HepG2 (cell line): Measurements from ENCODE around the gene HNRNPA1L2. TPM values are rescaled to one million over a fixed set of nuclear protein-coding genes. Genes with fewer than 3 reads are reported as not detected.

ENCODE experiments used
- IKZF4 ChIP-seq: sonication (generic); formaldehyde crosslinking; IDR thresholded peaks from 2 replicates; pipeline ENCODE4 v1.5.1; 2020; ENCODE audit warnings: borderline replicate concordance, mild to moderate bottlenecking, low read depth, missing genetic modification reagents; ENCODE audit errors: not compliant biosample characterization
- ISL2 ChIP-seq: sonication (generic); formaldehyde crosslinking; IDR thresholded peaks from 2 replicates; pipeline ENCODE4 v1.5.0; 2020; ENCODE audit warnings: missing genetic modification reagents
- KDM5B ChIP-seq: sonication (generic); formaldehyde crosslinking; IDR thresholded peaks from 2 replicates; pipeline ENCODE4 v1.4.0; 2020; ENCODE audit warnings: missing genetic modification reagents, mild to moderate bottlenecking, borderline replicate concordance
- MTA3 ChIP-seq: sonication (generic); formaldehyde crosslinking; IDR thresholded peaks from 2 replicates; pipeline ENCODE4 v1.4.0; 2020; ENCODE audit warnings: missing genetic modification reagents
- PLRG1 ChIP-seq: fragments of 450-650 bp; conservative IDR thresholded peaks from 2 replicates; pipeline ENCODE4 v1.6.1; 2016
- SOX13 ChIP-seq, 3 experiments: fragments of 450-650 bp in 1 of 3; sonication (generic) in 1 of 3; formaldehyde crosslinking in 1 of 3; IDR thresholded peaks in 2 of 3; conservative IDR thresholded peaks in 1 of 3; 2 replicates each; pipeline versions ENCODE4 v1.5.0 to v1.6.1; 2016 to 2020; ENCODE audit warnings: antibody characterized with exemption in 1 of 3, mild to moderate bottlenecking in 1 of 3, missing compliant biosample characterization in 1 of 3, missing genetic modification reagents in 1 of 3, moderate library complexity in 1 of 3
- XRCC5 ChIP-seq: fragments of 200-400 bp; formaldehyde crosslinking; optimal IDR thresholded peaks from 2 replicates; pipeline ENCODE3; 2017; ENCODE audit warnings: mild to moderate bottlenecking, low read length
- ZFP36L2 ChIP-seq: sonication (generic); formaldehyde crosslinking; IDR thresholded peaks from 2 replicates; pipeline ENCODE4 v1.4.0; 2020; ENCODE audit warnings: missing genetic modification reagents
- ZKSCAN5 ChIP-seq: sonication (generic); formaldehyde crosslinking; IDR thresholded peaks from 2 replicates; pipeline ENCODE4 v1.5.1; 2020; ENCODE audit warnings: mild to moderate bottlenecking, missing genetic modification reagents
- ZNF205 ChIP-seq: IDR thresholded peaks from 2 replicates; pipeline ENCODE4 v1.6.1; 2018; ENCODE audit warnings: missing biosample characterization, missing genetic modification reagents
- ZNF674 ChIP-seq: sonication (generic); formaldehyde crosslinking; IDR thresholded peaks from 2 replicates; pipeline ENCODE4 v1.5.0; 2020; ENCODE audit warnings: low read depth, mild to moderate bottlenecking, missing genetic modification reagents
- ZNF724P ChIP-seq: sonication (generic); formaldehyde crosslinking; IDR thresholded peaks from 2 replicates; pipeline ENCODE4 v1.8.0; 2022; ENCODE audit warnings: missing genetic modification reagents, borderline replicate concordance
- ZNF788 ChIP-seq: sonication (generic); formaldehyde crosslinking; IDR thresholded peaks from 2 replicates; pipeline ENCODE4 v1.5.0; 2020; ENCODE audit warnings: mild to moderate bottlenecking, missing genetic modification reagents, borderline replicate concordance
- polyA plus RNA-seq, 8 experiments: library from polyadenylated mRNA; depleted of rRNA in 3 of 8; stranded (reverse) in 7 of 8; unstranded in 1 of 8; fragments of >200 nt; fragmentation: Illumina TruSeq in 4 of 8; extraction: Trizol in 4 of 8; gene quantifications; 2 replicates each; pipeline versions ENCODE4 v1.2.1 to v1.2.3, GENCODE V29; 2011 to 2016; ENCODE audit warnings: low read depth in 4 of 8, missing spikeins in 1 of 8, mixed read lengths in 1 of 8; ENCODE audit not compliant: insufficient read depth in 1 of 8
- total RNA-seq, 5 experiments: library from RNA; depleted of rRNA; stranded (reverse); fragments of >200 nt; fragmentation: Illumina TruSeq; extraction: Trizol; gene quantifications; 2 replicates each; pipeline ENCODE4 v1.2.3, GENCODE V29; 2016; ENCODE audit warnings: low read depth in 1 of 5
- TF ChIP-seq, protein P1 (sequence below): sonication (generic); formaldehyde crosslinking; IDR thresholded peaks from 2 replicates; pipeline ENCODE4 v1.5.1; 2020; ENCODE audit warnings: missing genetic modification reagents, mild to moderate bottlenecking, borderline replicate concordance
- TF ChIP-seq, protein P2 (sequence below): sonication (generic); formaldehyde crosslinking; IDR thresholded peaks from 2 replicates; pipeline ENCODE4 v1.9.0; 2021; ENCODE audit warnings: missing genetic modification reagents, mild to moderate bottlenecking, borderline replicate concordance
- TF ChIP-seq, protein P3 (sequence below): sonication (generic); formaldehyde crosslinking; IDR thresholded peaks from 2 replicates; pipeline ENCODE4 v1.4.0; 2020; ENCODE audit warnings: mild to moderate bottlenecking, missing genetic modification reagents
- TF ChIP-seq, protein P4 (sequence below): sonication (generic); formaldehyde crosslinking; IDR thresholded peaks from 2 replicates; pipeline ENCODE4 v1.8.0; 2022; ENCODE audit warnings: mild to moderate bottlenecking, missing genetic modification reagents; ENCODE audit not compliant: insufficient replicate concordance
- TF ChIP-seq, protein P5 (sequence below): sonication (generic); formaldehyde crosslinking; IDR thresholded peaks from 2 replicates; pipeline ENCODE4 v1.4.0; 2020; ENCODE audit warnings: mild to moderate bottlenecking, missing genetic modification reagents

The HNRNPA1L2 gene
- total and polyA plus RNA-seq, 2 of the 13 experiments (the other 11 are each of a cell fraction or from before 2014, with no cell fraction given): 3.6 to 7.1 TPM

DNA sequence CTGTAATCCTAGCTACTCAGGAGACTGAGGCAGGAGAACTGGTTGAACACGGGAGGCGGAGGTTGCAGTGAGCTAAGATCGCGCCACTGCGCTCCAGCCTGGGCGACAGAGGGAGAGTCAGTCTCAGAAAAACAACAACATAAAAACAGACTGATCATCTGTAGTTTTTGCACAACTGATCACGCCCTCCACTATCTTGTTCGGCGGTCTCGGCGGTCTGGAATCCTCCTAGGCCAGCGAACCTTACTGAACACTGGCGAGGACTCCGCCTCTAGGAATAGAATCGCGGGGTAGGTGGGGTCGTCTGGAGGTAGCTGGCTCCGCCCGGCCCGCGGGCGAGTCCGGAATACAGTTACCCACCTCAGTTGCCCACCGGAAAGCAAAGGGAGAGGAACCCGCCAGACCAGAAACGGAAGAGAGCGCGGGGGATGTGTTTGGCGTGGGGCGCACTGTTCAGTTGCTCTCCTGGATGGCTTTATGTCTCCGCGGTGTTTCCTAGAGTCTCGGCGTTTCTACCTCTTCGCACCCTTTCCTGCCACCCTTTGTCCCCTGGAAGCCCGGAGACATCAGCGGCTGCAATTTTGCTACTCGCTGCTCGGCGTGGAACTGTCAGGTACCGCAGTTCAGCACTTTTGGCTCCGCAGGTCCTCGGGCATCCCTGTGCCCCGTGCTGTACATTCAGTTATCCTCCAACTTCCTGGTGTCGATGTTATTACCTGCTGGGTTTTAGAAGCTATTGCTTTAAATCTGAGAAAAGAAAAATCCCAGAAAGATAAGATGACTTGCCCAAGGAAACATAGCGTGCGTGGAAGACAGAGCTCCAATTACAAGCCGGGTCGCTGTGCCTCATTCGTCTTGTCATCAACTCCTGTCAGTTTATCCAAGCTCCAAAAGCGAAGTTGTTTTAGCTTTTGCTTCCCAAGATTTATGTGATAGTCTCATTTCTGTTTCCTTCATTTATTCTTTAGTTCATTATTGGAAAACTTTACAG, 24.9 kb upstream of the HNRNPA1L2 start (continued):
- TF ChIP-seq ZNF674 (CRISPR knock-in tag) (no peak), ZFP36L2 (CRISPR knock-in tag) (0 out of 2 replicates have a peak, but pooled peaks have one; percentile 29), IKZF4 (CRISPR knock-in tag) (peak; percentile 35), SOX13 (IDR thresholded peaks at IDR 0.05) (no peak), SOX13 (CRISPR knock-in tag; conservative IDR thresholded peaks at IDR 0.05 in 1 of 2, IDR thresholded peaks at IDR 0.05 in 1 of 2) (no peak), MTA3 (CRISPR knock-in tag) (no peak), KDM5B (CRISPR knock-in tag) (no peak; the same call in 1 of the 2 replicates), ZNF724P (no peak), ISL2 (CRISPR knock-in tag) (peak; percentile 34; the same call in 1 of the 2 replicates), ZNF205 (CRISPR knock-in tag) (peak; percentile 84), ZKSCAN5 (CRISPR knock-in tag) (no peak), ZNF788 (CRISPR knock-in tag) (peak; percentile 90), PLRG1 (no peak), XRCC5 (peak; percentile 98)
- TF ChIP-seq, protein P1, sequence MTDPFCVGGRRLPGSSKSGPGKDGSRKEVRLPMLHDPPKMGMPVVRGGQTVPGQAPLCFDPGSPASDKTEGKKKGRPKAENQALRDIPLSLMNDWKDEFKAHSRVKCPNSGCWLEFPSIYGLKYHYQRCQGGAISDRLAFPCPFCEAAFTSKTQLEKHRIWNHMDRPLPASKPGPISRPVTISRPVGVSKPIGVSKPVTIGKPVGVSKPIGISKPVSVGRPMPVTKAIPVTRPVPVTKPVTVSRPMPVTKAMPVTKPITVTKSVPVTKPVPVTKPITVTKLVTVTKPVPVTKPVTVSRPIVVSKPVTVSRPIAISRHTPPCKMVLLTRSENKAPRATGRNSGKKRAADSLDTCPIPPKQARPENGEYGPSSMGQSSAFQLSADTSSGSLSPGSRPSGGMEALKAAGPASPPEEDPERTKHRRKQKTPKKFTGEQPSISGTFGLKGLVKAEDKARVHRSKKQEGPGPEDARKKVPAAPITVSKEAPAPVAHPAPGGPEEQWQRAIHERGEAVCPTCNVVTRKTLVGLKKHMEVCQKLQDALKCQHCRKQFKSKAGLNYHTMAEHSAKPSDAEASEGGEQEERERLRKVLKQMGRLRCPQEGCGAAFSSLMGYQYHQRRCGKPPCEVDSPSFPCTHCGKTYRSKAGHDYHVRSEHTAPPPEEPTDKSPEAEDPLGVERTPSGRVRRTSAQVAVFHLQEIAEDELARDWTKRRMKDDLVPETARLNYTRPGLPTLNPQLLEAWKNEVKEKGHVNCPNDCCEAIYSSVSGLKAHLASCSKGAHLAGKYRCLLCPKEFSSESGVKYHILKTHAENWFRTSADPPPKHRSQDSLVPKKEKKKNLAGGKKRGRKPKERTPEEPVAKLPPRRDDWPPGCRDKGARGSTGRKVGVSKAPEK (CRISPR knock-in tag): no peak
- TF ChIP-seq, protein P2, sequence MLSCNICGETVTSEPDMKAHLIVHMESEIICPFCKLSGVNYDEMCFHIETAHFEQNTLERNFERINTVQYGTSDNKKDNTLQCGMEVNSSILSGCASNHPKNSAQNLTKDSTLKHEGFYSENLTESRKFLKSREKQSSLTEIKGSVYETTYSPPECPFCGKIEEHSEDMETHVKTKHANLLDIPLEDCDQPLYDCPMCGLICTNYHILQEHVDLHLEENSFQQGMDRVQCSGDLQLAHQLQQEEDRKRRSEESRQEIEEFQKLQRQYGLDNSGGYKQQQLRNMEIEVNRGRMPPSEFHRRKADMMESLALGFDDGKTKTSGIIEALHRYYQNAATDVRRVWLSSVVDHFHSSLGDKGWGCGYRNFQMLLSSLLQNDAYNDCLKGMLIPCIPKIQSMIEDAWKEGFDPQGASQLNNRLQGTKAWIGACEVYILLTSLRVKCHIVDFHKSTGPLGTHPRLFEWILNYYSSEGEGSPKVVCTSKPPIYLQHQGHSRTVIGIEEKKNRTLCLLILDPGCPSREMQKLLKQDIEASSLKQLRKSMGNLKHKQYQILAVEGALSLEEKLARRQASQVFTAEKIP (CRISPR knock-in tag): no peak
- TF ChIP-seq, protein P3, sequence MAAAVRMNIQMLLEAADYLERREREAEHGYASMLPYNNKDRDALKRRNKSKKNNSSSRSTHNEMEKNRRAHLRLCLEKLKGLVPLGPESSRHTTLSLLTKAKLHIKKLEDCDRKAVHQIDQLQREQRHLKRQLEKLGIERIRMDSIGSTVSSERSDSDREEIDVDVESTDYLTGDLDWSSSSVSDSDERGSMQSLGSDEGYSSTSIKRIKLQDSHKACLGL (CRISPR knock-in tag): no peak
- TF ChIP-seq, protein P4, sequence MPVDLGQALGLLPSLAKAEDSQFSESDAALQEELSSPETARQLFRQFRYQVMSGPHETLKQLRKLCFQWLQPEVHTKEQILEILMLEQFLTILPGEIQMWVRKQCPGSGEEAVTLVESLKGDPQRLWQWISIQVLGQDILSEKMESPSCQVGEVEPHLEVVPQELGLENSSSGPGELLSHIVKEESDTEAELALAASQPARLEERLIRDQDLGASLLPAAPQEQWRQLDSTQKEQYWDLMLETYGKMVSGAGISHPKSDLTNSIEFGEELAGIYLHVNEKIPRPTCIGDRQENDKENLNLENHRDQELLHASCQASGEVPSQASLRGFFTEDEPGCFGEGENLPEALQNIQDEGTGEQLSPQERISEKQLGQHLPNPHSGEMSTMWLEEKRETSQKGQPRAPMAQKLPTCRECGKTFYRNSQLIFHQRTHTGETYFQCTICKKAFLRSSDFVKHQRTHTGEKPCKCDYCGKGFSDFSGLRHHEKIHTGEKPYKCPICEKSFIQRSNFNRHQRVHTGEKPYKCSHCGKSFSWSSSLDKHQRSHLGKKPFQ: peak; percentile 67
- TF ChIP-seq, protein P5, sequence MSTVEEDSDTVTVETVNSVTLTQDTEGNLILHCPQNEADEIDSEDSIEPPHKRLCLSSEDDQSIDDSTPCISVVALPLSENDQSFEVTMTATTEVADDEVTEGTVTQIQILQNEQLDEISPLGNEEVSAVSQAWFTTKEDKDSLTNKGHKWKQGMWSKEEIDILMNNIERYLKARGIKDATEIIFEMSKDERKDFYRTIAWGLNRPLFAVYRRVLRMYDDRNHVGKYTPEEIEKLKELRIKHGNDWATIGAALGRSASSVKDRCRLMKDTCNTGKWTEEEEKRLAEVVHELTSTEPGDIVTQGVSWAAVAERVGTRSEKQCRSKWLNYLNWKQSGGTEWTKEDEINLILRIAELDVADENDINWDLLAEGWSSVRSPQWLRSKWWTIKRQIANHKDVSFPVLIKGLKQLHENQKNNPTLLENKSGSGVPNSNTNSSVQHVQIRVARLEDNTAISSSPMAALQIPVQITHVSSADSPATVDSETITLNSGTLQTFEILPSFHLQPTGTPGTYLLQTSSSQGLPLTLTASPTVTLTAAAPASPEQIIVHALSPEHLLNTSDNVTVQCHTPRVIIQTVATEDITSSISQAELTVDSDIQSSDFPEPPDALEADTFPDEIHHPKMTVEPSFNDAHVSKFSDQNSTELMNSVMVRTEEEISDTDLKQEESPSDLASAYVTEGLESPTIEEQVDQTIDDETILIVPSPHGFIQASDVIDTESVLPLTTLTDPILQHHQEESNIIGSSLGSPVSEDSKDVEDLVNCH (CRISPR knock-in tag): no peak
